ENCODE measurements around the gene ODF4. TPM values are rescaled to one million over a fixed set of nuclear protein-coding genes. Genes with fewer than 3 reads are reported as not detected.
A peak's percentile ranks its signal among the peaks of the same experiment; 100 is the strongest.

Gene ODF4
- total and polyA plus RNA-seq, 2 of the 13 experiments (the other 11 are each of a cell fraction or from before 2014, with no cell fraction given): not detected

- TF ChIP-seq KAT8 (CRISPR knock-in tag; IDR thresholded peaks at IDR 0.05) (peak; percentile 88), CEBPG (CRISPR knock-in tag; IDR thresholded peaks at IDR 0.05) (no peak), PTBP1 (IDR thresholded peaks at IDR 0.05; ENCODE audit: low read depth, low read length, poor library complexity, severe bottlenecking) (no peak), ZKSCAN8 (CRISPR knock-in tag; IDR thresholded peaks at IDR 0.05; ENCODE audit: borderline replicate concordance) (0 out of 2 replicates have a peak, but pooled peaks have one; percentile 22), CHCHD3 (CRISPR knock-in tag; IDR thresholded peaks at IDR 0.05) (no peak), FOXO4 (CRISPR knock-in tag; conservative IDR thresholded peaks at IDR 0.05) (no peak), EZH2 (conservative IDR thresholded peaks at IDR 0.05; ENCODE audit: low read depth, low read length) (no peak), NKX3-1 (CRISPR knock-in tag; IDR thresholded peaks at IDR 0.05) (peak; percentile 79), ZNF878 (CRISPR knock-in tag; IDR thresholded peaks at IDR 0.05) (peak; percentile 82), MBD4 (IDR thresholded peaks at IDR 0.05; ENCODE audit: borderline replicate concordance, low read length) (no peak), MEIS2 (CRISPR knock-in tag; IDR thresholded peaks at IDR 0.05) (0 out of 2 replicates have a peak, but pooled peaks have one; percentile 33), ZNF205 (CRISPR knock-in tag; IDR thresholded peaks at IDR 0.05) (0 out of 2 replicates have a peak, but pooled peaks have one; percentile 65), SMYD3 (CRISPR knock-in tag; IDR thresholded peaks at IDR 0.05) (no peak), ZNF616 (CRISPR knock-in tag; IDR thresholded peaks at IDR 0.05; ENCODE audit: low read depth) (no peak), ZNF343 (CRISPR knock-in tag; IDR thresholded peaks at IDR 0.05) (no peak)
- TF ChIP-seq, protein P1, sequence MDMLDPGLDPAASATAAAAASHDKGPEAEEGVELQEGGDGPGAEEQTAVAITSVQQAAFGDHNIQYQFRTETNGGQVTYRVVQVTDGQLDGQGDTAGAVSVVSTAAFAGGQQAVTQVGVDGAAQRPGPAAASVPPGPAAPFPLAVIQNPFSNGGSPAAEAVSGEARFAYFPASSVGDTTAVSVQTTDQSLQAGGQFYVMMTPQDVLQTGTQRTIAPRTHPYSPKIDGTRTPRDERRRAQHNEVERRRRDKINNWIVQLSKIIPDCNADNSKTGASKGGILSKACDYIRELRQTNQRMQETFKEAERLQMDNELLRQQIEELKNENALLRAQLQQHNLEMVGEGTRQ (IDR thresholded peaks at IDR 0.05; ENCODE audit: low read depth, low read length): no peak
- TF ChIP-seq, protein P1 (CRISPR knock-in tag; IDR thresholded peaks at IDR 0.05; ENCODE audit: borderline replicate concordance): no peak; the same call in 1 of the 2 replicates
- TF ChIP-seq, protein P2, sequence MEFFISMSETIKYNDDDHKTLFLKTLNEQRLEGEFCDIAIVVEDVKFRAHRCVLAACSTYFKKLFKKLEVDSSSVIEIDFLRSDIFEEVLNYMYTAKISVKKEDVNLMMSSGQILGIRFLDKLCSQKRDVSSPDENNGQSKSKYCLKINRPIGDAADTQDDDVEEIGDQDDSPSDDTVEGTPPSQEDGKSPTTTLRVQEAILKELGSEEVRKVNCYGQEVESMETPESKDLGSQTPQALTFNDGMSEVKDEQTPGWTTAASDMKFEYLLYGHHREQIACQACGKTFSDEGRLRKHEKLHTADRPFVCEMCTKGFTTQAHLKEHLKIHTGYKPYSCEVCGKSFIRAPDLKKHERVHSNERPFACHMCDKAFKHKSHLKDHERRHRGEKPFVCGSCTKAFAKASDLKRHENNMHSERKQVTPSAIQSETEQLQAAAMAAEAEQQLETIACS (CRISPR knock-in tag; IDR thresholded peaks at IDR 0.05): 0 out of 2 replicates have a peak, but pooled peaks have one; percentile 31
- TF ChIP-seq, protein P3, sequence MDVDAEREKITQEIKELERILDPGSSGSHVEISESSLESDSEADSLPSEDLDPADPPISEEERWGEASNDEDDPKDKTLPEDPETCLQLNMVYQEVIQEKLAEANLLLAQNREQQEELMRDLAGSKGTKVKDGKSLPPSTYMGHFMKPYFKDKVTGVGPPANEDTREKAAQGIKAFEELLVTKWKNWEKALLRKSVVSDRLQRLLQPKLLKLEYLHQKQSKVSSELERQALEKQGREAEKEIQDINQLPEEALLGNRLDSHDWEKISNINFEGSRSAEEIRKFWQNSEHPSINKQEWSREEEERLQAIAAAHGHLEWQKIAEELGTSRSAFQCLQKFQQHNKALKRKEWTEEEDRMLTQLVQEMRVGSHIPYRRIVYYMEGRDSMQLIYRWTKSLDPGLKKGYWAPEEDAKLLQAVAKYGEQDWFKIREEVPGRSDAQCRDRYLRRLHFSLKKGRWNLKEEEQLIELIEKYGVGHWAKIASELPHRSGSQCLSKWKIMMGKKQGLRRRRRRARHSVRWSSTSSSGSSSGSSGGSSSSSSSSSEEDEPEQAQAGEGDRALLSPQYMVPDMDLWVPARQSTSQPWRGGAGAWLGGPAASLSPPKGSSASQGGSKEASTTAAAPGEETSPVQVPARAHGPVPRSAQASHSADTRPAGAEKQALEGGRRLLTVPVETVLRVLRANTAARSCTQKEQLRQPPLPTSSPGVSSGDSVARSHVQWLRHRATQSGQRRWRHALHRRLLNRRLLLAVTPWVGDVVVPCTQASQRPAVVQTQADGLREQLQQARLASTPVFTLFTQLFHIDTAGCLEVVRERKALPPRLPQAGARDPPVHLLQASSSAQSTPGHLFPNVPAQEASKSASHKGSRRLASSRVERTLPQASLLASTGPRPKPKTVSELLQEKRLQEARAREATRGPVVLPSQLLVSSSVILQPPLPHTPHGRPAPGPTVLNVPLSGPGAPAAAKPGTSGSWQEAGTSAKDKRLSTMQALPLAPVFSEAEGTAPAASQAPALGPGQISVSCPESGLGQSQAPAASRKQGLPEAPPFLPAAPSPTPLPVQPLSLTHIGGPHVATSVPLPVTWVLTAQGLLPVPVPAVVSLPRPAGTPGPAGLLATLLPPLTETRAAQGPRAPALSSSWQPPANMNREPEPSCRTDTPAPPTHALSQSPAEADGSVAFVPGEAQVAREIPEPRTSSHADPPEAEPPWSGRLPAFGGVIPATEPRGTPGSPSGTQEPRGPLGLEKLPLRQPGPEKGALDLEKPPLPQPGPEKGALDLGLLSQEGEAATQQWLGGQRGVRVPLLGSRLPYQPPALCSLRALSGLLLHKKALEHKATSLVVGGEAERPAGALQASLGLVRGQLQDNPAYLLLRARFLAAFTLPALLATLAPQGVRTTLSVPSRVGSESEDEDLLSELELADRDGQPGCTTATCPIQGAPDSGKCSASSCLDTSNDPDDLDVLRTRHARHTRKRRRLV (CRISPR knock-in tag; IDR thresholded peaks at IDR 0.05): no peak
- TF ChIP-seq, protein P4, sequence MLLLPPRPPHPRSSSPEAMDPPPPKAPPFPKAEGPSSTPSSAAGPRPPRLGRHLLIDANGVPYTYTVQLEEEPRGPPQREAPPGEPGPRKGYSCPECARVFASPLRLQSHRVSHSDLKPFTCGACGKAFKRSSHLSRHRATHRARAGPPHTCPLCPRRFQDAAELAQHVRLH (CRISPR knock-in tag; IDR thresholded peaks at IDR 0.05; ENCODE audit: borderline replicate concordance, low read depth): peak; percentile 93
Measured at GRCh38 chr17:8376271-8377067, 36.8 kb downstream of the ODF4 start, which contains the start of gene KRABD2 (continued).
